Activated CD4-positive, alpha-beta T cell treated with anti-CD3 and anti-CD28 coated beads for 1 hour (primary cell): ENCODE results near the gene CD74.

Experiments used
- DNase-seq: peaks from one replicate; pipeline ENCODE4 v3.0.0-alpha.2; 2020

The CD74 gene

DNA sequence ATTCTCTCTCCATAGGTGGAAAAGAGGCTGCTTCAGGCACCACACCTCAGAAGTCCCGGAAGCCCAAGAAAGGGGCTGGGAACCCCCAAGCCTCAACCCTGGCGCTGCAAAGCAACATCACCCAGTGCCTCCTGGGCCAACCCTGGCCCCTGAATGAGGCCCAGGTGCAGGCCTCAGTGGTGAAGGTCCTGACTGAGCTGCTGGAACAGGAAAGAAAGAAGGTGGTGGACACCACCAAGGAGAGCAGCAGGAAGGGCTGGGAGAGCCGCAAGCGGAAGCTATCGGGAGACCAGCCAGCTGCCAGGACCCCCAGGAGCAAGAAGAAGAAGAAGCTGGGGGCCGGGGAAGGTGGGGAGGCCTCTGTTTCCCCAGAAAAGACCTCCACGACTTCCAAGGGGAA lies 16.4 kb downstream of the CD74 start:
- DNase-seq = no peak

DNA sequence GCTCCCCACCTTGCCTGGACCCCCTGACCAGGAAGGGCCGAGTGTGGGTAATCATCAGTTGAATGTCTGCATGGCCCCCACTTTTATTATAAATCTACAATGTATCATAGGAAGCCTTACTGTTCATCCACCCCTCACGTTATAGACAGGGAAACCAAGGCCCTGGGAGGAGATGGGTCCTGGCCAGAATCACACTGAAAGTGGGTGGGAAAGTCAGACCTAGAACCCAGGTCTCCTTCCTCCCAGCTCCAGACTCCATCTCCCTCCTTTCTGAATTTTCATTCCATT lies 17.1 kb downstream of the CD74 start:
- no peak for DNase-seq

DNA sequence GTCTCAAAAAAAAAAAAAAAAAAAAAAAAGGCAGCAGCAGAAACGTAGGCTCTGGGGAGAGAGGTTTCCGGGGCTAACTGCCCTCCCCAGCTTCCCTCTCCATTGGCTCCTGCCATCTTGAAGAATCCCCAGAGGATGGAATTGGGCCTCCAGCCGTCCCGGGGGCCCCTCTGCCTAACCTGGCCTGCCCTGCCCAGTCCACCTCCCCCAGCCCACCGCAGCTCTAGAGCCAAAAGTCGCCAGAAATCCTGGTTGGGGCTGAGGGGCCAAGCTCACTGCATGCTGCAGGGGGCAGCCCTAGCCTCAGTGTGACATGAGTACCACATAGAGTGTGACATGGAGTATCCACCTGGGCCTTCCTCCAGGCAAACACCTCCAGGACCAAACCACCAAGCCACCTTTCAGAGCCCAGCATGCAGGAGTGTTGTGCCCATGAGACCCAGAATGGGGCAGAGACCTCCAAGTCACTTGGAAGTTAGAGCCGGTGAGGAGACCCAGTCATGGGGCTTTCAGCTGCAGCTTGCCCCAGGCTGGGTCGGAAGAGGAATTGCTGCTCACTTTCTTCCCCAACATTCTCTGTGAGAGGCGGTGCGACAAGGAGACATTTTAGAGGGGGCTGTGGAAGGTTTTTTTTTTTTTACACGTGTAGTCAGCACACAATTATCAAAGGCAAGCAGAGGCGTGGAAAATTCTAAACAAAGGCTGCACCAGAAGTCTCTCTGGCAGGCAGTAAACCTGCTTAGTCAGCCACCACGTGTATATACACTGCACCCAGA lies 17.6 kb downstream of the CD74 start:
- DNase-seq = no peak

DNA sequence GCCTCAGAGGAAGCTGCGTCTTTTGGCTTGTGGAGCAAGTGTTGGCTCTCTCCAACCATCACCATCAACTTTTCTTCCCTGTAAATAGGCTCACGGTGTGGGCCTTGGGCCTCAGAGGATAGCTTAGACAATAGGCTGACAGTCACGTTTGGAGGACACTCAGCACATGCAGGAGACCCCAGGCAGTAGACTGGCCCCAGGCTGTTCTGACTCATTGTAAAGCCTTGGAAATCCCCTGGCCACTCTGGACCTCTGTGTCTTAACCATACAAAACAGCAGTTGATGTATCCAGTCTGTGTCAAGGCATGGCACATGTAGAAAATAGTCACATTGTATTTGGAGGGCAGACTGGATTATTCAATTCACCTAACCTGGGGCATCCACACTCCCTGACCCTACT lies 18.6 kb downstream of the CD74 start:
- DNase-seq = no peak

DNA sequence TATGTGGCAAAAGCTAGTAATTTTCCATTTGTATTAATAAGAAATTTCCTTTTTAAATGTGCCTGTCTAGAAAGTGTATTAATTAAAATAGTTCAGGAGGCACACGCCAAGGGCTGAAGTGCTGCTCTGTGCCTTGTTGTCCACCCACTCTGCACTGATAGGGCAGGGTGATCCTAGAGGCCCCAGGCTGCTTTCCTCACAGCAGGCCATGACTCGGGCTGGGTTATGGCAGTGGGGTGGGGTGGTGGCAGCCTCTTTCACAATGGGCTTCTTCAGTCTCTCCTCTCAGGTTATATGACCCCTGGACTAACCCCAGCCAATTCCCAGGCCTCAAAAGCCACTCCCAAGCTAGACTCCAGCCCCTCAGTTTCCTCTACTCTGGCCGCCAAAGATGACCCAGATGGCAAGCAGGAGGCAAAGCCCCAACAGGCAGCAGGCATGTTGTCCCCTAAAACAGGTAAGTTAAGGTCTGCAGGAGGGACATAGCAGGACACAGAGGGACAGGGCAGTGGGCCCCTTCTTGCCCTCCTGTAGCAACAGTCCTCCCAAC lies 19.5 kb downstream of the CD74 start:
- DNase-seq = no peak

DNA sequence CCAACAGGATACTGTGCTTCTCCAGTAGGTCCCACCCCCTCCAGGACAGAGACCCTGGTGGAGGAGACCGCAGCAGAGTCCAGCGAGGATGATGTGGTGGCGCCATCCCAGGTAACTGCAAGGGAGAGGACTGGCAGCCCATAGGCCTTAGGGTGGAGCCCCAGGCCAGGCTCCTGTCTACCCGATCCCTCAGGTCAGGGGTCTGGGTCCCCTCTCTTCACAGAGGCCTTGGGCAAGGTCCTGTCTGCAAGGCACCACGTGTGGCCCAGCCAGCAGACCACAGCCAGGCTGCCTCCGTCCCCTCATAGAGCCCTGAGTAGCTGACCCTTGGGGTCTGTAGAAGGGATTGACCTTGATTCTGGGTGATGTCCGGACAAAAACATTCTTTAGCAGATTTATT lies 20.0 kb downstream of the CD74 start:
- DNase-seq = no peak

DNA sequence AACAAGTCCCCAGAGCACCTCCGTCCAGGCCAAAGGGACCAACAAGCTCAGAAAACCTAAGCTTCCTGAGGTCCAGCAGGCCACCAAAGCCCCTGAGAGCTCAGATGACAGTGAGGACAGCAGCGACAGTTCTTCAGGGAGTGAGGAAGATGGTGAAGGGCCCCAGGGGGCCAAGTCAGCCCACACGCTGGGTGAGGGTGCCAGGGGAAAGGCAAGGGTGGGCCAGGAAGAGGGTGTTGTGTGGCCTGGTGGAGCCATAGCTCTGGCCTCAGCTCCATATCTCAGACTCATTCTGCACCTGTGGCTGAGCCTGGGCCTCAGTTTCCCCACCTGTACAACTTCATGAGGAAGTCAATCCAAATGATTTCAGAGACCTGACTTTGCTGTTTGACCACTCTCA lies 20.7 kb downstream of the CD74 start:
- no peak for DNase-seq

DNA sequence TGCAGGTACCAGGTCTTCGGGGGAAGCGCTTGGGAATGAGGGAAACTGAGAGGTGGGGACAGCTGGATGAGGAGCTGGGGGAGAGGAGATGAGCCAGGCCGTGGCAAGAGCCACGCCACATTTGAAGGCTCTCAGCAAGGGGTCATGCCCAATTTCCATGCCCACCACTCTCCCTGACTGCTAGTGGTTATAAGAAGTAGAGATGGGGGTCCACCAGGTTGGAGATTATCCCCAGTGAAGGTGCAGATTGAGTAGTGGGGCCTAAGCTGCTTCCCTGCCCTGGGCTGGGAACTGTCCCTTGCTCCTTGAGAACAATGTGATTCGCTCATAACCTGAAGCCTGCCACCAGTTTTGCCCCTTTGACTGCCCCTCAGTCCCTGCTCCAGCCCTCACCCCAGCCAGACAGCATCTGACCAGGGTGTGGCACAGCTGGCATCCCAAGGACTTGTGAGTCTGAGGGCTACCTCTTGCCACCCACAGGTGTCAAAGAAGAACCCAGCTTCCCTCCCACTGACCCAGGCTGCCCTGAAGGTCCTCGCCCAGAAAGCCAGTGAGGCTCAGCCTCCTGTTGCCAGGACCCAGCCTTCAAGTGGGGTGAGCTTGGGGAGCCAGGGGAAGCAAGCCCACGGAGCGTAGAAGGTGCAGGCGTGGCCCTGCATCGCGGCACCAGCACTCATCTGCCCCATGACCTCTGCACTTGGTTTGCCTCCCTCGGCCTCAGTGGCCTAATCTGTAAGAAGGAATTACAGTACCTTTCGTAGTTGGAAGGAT lies 21.5 kb downstream of the CD74 start:
- DNase-seq = no peak

DNA sequence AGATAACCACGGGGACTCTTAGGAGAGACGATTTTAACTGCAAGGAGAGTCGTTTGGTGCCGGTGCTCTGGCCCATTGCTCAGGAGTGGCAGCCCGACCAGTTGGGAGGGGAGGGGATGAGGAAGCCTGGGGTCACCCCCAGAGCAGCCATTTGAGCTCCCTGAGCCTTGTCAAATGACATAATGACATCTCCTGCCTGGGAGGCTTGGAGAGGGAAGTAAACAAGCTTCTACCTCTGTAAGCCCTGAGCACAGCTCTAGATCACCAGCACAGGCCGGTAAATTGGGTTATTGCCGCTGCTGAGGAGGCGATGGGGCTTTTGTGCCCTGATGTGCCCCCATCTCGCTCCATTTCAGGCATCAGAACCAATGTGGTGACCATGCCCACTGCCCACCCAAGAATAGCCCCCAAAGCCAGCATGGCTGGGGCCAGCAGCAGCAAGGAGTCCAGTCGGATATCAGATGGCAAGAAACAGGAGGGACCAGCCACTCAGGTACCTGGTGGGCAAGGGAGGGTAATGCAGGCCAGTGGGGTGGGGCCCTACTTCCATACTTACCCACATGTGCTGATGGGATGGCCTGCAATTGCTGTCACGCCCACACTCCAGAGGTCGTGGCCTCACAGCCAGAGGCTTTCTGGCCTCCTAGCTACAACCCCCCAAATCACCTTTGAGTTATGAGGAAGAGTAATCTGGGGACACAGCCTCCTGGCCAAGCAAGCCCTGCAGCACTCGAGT lies 23.0 kb downstream of the CD74 start:
- DNase-seq = no peak

DNA sequence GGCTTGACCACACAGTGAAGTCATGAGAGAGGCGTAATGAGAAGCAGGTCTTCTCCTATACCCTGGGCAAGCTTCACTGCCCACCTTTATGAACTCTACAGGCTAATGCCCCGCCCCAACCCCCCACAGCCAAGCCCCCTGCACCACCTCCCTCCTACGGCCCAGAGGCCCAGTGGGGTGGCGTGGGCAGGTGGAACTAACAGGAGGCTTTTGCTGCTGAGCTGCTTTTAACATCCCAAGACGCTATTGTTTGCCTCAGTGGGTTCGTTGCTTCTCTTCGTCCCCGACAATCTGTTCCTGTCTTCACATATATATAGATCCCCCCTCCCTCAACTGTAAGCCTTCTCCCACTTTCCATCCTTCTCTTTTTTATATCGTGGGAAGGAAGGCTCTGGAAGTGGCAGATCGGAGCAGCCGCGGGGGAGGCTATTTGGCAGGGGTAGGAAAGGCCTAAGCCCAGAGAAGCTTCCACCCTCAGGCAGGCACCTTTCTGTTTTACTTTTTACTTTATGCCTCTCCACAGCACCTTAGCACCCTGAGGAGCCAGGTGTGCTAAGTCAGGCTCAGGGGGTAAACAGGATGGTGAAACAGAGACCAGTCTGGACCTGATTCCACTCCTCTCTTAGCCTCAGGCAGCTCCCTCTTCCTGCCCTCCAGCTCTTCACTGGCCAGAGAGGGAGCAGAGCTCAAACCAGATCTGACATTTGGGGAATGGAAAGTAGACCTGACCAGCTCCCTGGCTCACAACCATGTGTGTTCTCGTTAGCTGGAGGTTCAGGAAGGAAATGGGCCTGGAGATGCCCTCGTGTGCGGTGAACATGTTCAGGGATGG lies 26.5 kb downstream of the CD74 start:
- no peak for DNase-seq

DNA sequence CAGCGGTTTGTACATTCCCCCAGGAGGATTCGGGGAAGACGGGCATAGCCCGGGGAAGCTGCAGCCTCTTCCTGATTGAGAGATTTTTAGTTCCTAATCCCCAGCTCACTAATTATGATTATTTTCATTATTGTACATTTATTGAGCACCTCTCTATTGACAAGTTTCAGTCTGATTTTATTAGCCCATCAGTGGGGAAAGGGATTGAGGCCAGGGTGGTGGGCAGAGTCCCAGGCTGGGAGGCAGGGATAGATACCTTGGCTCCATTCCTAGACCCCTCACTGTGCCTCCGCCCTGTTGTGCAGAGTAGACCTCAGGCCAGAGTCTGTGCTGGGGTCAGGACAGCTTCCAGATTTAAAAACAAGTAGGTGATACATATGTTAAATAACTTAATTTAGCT lies 28.0 kb downstream of the CD74 start:
- no peak for DNase-seq

DNA sequence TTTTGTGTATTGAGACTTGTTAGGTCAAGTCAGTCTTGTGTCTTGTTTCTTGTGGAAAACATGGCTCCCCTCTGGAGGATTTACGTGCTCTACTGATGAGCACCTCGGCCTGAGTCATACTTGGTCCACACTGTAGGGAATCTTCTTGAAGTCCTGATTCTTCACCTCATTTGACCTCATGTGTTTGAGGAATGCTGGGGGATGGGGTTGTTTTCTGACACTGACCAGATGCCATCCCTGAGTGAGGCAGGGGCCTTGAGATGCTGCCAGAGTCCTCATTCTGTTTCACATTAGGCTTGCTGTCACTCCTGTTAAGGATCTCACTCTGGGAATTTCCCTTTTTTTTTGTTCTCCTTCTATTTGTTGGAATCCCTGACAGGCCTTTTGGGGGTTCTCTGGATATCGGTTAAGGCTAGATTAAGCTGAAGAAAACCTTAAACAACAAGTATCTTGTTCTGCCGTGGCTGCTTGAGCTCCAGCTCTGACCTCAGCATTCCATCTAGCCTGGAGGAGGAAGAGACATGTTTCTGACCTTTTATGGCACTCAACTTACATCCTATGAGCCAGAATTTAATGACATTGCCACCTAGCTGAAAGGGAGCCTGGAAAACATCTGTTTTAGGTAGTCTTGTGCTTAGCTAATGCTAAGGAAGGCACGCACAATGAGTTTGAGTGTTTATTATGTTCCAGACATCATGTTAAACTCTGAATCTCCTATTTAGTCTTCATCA lies 34.6 kb downstream of the CD74 start:
- no peak for DNase-seq

DNA sequence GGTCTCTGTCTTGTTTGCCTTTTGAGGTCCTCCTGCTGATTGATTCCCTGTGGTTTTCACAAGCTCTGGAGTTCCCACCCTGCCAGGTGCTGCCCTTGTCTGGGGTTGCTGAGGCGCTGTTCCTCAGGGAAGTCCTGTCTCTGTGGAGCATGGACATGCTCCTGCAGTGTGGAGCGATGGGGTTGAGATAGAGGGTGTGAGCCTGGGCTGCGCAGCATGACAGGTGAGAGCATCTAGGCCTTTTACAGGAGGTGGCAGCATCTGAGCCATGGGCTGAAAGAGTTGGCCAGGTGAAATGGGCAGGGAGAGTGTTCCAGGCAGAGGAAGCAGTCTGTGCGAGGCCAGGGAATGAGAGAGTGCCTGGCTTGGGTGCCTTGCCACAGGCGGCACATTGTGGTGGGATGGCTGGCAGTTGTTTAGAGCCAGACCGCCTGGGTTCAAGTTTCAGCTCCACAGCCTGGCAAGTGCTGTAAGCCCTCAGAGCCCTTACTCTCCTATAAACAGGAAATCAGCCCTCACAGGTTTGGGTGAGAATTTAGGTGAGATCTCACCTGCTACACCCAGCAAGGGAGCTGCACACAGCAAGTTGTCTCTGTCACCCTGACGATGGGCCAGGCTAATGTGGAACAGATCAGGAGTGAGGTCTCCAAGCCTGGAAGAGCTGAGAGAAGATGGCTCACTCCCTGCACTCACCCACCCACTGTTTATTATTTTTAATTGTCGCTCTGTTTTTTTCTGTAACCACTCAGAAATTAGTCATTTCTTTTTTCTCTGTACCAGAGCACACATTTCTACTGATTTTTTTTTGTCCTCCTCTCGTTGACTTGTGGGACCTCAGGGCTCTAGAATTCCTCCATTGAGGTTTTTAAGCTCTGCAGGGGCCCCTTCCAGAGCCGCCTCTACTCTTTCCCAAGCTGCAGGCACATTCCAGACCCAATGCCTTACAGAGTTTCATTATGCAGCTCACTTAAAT lies 35.6 kb downstream of the CD74 start:
- no peak for DNase-seq

DNA sequence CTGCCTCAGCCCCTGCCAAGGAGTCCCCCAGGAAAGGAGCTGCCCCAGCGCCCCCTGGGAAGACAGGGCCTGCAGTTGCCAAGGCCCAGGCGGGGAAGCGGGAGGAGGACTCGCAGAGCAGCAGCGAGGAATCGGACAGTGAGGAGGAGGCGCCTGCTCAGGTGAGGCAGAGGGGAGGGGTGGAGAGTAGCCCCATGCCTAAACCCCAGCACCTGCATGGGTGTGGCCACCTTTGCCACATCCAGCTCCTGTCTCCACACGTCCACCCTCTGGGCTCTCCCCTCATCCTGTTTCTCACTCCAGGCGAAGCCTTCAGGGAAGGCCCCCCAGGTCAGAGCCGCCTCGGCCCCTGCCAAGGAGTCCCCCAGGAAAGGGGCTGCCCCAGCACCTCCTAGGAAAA lies 38.1 kb downstream of the CD74 start:
- DNase-seq = no peak

DNA sequence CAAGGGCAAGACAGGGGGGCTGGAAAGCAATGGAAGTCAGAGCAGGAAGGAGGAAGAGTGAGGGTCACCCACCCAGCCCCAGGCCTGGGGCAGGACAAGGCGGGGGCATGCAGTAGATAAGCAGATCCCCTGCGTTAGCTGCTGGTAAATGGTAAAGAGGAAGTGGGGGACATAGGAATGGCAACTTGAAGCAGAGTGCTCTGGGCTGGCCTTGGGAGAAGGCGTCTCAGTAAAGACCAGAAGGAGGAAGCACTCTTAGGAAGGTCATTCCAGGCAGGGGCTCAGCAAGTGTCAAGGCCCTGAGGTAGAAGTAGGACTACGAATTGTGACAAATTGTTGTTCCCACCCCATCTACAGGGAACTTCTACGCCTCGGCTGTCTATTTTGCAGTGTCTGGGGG lies 40.1 kb downstream of the CD74 start:
- DNase-seq = no peak

DNA sequence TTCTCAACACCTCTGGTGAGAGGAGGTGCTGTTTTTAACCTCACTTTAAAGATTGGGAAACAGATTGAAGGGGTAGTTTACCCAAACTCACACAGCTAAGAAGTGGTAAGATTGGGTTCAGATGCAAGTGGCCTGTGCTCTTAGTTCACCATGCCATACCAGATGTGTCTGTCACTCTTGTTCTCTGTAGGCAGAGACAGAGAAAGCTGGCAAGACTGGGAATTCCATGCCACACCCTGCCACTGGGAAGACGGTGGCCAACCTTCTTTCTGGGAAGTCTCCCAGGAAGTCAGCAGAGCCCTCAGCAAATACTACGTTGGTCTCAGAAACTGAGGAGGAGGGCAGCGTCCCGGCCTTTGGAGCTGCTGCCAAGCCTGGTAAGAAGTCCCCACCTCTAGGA lies 44.2 kb downstream of the CD74 start:
- DNase-seq = no peak

DNA sequence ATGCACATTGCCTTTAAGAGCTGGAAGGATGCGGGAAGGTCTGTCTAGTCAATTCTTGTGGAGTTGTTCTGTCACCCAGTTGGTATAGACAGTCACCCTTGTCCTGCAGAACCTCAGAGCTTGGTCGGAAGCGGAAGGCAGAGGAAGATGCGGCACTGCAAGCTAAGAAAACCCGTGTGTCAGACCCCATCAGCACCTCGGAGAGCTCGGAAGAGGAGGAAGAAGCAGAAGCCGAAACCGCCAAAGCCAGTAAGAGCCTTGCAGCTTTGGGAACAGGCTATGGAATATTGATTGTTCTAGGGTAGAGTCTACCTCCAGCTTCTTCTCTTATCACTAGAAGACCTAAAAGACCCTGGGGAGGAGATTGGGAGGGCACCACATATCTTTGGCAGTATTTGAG lies 48.7 kb downstream of the CD74 start:
- DNase-seq = no peak

DNA sequence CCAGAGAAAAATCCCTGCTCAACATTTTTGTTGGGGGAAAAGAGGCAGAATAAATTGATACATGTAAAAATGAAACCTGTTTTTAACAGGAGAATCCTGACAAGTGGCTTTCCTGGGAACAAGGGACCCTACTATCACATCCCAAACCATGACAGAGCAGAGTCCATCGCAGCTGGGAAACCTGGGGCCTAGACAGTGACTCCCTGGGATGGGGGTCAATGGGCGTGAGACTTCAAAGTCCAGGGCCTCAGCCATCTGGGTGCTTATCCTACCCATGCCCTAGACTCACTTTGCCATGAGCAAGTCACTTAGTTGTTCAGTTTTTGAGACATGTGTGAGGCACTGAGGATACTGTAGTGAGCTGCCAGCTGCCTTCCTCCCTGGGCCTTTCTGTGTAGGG lies 49.5 kb downstream of the CD74 start:
- DNase-seq = no peak

DNA sequence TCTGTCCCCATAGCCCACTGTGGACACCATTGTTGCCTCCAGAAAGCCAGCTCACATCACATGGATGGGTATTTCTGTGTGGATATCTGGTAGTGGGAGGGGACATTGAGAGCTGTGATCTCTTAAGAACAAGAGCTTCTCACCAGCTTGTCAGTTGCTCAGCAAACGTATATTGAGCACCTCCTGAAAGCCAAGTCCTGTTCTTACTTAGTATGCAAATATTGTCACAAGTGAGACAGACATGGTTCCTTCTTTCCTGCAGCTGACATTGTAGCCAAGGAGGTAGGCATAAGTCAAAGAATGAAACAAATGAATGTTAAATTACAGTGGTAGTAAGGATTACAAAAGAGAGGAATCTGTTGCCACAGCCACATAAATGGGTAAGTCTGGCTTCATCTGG lies 51.4 kb downstream of the CD74 start:
- no peak for DNase-seq

DNA sequence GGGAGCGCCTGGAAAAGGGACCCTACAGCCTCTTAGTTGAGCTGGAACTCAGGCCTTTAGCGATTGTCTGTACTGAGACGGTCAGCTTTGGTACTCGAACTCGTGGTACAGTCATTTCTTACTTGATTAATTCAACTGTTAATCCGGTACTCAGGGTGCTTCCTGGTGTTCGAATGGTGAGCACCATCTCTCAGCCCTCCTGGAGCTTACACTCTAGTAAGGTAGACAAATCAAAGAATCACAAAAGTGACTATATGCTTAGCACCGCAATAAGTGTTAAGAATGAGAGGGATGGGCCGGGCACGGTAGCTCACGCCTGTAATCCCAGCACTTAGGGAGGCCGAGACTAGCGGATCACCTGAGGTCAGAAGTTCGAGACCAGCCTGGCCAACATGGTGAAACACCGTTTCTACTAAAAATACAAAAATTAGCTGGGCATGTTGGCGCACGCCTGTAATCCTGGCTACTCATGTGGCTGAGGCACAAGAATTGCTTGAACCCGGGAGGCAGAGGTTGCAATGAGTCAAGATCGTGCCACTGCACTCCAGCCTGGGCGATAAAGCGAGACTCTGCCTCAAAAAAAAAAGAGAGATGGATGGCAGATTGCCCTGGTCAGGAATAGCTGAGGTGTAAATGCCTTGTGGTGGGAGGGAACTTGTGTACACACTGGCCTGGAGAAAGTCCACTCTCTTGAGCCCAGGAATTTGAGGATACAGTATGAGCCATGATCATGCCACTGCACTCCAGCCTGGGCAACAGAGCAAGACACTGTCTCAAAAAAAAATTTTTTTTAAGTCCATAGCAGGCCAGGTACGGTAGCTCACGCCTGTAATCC lies 54.2 kb downstream of the CD74 start:
- DNase-seq = no peak
